ENCODE data around the gene VCAM1.

GRCh38 chr1:100731309-100731708 is 11.8 kb downstream of the VCAM1 start:
- TF ChIP-seq, protein P1, sequence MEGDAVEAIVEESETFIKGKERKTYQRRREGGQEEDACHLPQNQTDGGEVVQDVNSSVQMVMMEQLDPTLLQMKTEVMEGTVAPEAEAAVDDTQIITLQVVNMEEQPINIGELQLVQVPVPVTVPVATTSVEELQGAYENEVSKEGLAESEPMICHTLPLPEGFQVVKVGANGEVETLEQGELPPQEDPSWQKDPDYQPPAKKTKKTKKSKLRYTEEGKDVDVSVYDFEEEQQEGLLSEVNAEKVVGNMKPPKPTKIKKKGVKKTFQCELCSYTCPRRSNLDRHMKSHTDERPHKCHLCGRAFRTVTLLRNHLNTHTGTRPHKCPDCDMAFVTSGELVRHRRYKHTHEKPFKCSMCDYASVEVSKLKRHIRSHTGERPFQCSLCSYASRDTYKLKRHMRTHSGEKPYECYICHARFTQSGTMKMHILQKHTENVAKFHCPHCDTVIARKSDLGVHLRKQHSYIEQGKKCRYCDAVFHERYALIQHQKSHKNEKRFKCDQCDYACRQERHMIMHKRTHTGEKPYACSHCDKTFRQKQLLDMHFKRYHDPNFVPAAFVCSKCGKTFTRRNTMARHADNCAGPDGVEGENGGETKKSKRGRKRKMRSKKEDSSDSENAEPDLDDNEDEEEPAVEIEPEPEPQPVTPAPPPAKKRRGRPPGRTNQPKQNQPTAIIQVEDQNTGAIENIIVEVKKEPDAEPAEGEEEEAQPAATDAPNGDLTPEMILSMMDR (IDR thresholded peaks at IDR 0.05; ENCODE audit: insufficient read depth, low read length): no peak
- no peak for TF ChIP-seq REST (IDR thresholded peaks at IDR 0.05; ENCODE audit: insufficient replicate concordance, low read depth)
- TF ChIP-seq POLR2AphosphoS5 (IDR thresholded peaks at IDR 0.05; ENCODE audit: low read depth): no peak
- TF ChIP-seq GABPA (IDR thresholded peaks at IDR 0.05; ENCODE audit: low read depth): no peak

Measured in HL-60 (cell line).